GM23338 (cell line): ENCODE data around the gene PARVB. TPM values are rescaled to one million over a fixed set of nuclear protein-coding genes. Genes with fewer than 3 reads are reported as not detected.

Source experiments
- ATAC-seq: fragments of 200-7000 bp; cut with Tn5 transposase; 3 replicates; pipeline ENCODE4 v1.9.1; 2020
- DNase-seq: peaks from one replicate; pipeline ENCODE4 v3.0.0-alpha.2; 2015; ENCODE audit warnings: low spot score
- H2AFZ ChIP-seq: fragments of 200-600 bp; sonication (generic); 2 replicates; pipeline ENCODE4 v1.8.0; 2016; ENCODE audit warnings: antibody characterized with exemption, mild to moderate bottlenecking, moderate library complexity
- H3F3A ChIP-seq: fragments of 200-600 bp; sonication (generic); replicated peaks from 2 replicates; pipeline ENCODE4 v1.8.0; 2017; ENCODE audit warnings: antibody characterized with exemption, mixed run types, low read depth
- H3K27ac ChIP-seq: fragments of 200-600 bp; sonication (generic); 2 replicates; pipeline ENCODE4 v1.6.1; 2016; ENCODE audit warnings: low read depth
- H3K27me3 ChIP-seq: fragments of 200-600 bp; sonication (generic); 2 replicates; pipeline ENCODE4 v1.8.0; 2016; ENCODE audit warnings: mild to moderate bottlenecking, mixed run types, moderate library complexity; ENCODE audit not compliant: insufficient read depth
- H3K36me3 ChIP-seq: fragments of 200-600 bp; sonication (generic); 2 replicates; pipeline ENCODE4 v1.8.0; 2016; ENCODE audit warnings: mild to moderate bottlenecking; ENCODE audit not compliant: insufficient read depth
- H3K4me1 ChIP-seq: fragments of 200-600 bp; sonication (generic); 2 replicates; pipeline ENCODE4 v1.8.0; 2016; ENCODE audit warnings: mild to moderate bottlenecking, moderate library complexity; ENCODE audit not compliant: insufficient read depth
- H3K4me2 ChIP-seq: fragments of 200-600 bp; sonication (generic); 2 replicates; pipeline ENCODE4 v1.7.1; 2017; ENCODE audit warnings: mixed run types
- H3K4me3 ChIP-seq: fragments of 200-600 bp; sonication (generic); 2 replicates; pipeline ENCODE4 v1.6.1; 2016; ENCODE audit warnings: mixed run types
- H3K79me2 ChIP-seq: fragments of 200-600 bp; sonication (generic); replicated peaks from 2 replicates; pipeline ENCODE4 v1.8.0; 2017; ENCODE audit warnings: mild to moderate bottlenecking; ENCODE audit not compliant: insufficient read depth
- H3K9me2 ChIP-seq: fragments of 200-600 bp; sonication (generic); 2 replicates; pipeline ENCODE4 v1.8.0; 2017; ENCODE audit not compliant: insufficient read depth
- H4K20me1 ChIP-seq: fragments of 200-600 bp; sonication (generic); replicated peaks from 2 replicates; pipeline ENCODE4 v1.8.0; 2017; ENCODE audit warnings: mild to moderate bottlenecking; ENCODE audit not compliant: insufficient read depth
- H3K27ac Mint-ChIP-seq: 2 replicates; pipeline ENCODE4 v1.8.0; 2020; ENCODE audit warnings: inconsistent platforms, mild to moderate bottlenecking, moderate library complexity, mixed read lengths
- H3K27me3 Mint-ChIP-seq: 3 replicates; pipeline ENCODE4 v1.8.0; 2022; ENCODE audit warnings: low read depth, mild to moderate bottlenecking, moderate library complexity, mixed read lengths, inconsistent platforms; ENCODE audit not compliant: insufficient read depth, poor library complexity
- H3K36me3 Mint-ChIP-seq: 3 replicates; pipeline ENCODE4 v1.8.0; 2021; ENCODE audit warnings: low read depth, mild to moderate bottlenecking, inconsistent platforms, moderate library complexity, mixed read lengths
- H3K4me1 Mint-ChIP-seq: 3 replicates; pipeline ENCODE4 v1.8.0; 2020; ENCODE audit warnings: mild to moderate bottlenecking, inconsistent platforms, mixed read lengths
- H3K4me3 Mint-ChIP-seq: 3 replicates; pipeline ENCODE4 v1.8.0; 2021; ENCODE audit warnings: moderate library complexity, mild to moderate bottlenecking, inconsistent platforms, mixed read lengths
- H3K9me3 Mint-ChIP-seq: 3 replicates; pipeline ENCODE4 v1.8.0; 2020; ENCODE audit warnings: moderate library complexity, mild to moderate bottlenecking, inconsistent platforms, mixed read lengths
- CREB1 ChIP-seq: fragments of 250-450 bp; sonication (Bioruptor Pico); IDR thresholded peaks from 2 replicates; pipeline ENCODE4 v1.5.0; 2020; ENCODE audit warnings: low read depth, mild to moderate bottlenecking, moderate library complexity
- CTCF ChIP-seq, 2 experiments: fragments of 200-600 bp in 1 of 2; sonication (generic) in 1 of 2; conservative IDR thresholded peaks; 2 replicates each; pipeline versions ENCODE4 v1.5.1 to v1.6.1; 2016 to 2017; ENCODE audit warnings: antibody characterized with exemption in 2 of 2, low read depth in 2 of 2, mild to moderate bottlenecking in 2 of 2, moderate library complexity in 1 of 2
- ETS1 ChIP-seq: IDR thresholded peaks from 2 replicates; pipeline ENCODE4 v1.6.1; 2016; ENCODE audit warnings: antibody characterized with exemption
- EZH2 ChIP-seq: fragments of 200-600 bp; sonication (generic); IDR thresholded peaks from one replicate; pipeline ENCODE4 v1.8.0; 2017; ENCODE audit warnings: antibody characterized with exemption, mild to moderate bottlenecking, low read depth; ENCODE audit not compliant: unreplicated experiment
- EZH2phosphoT487 ChIP-seq: fragments of 200-600 bp; sonication (generic); IDR thresholded peaks from one replicate; pipeline ENCODE4 v1.8.1; 2018; ENCODE audit warnings: antibody characterized with exemption; ENCODE audit not compliant: unreplicated experiment
- JUNB ChIP-seq: IDR thresholded peaks from one replicate; pipeline ENCODE4 v1.6.1; 2016; ENCODE audit warnings: antibody characterized with exemption; ENCODE audit not compliant: unreplicated experiment
- NANOG ChIP-seq: IDR thresholded peaks from 2 replicates; pipeline ENCODE4 v1.6.1; 2016; ENCODE audit warnings: antibody characterized with exemption, borderline replicate concordance
- REST ChIP-seq: IDR thresholded peaks from one replicate; pipeline ENCODE4 v1.6.1; 2018; ENCODE audit warnings: antibody characterized with exemption; ENCODE audit not compliant: unreplicated experiment
- STAT1 ChIP-seq: IDR thresholded peaks from one replicate; pipeline ENCODE4 v1.6.1; 2016; ENCODE audit warnings: antibody characterized with exemption; ENCODE audit not compliant: unreplicated experiment
- ZNF331 ChIP-seq: fragments of 250-450 bp; sonication (Bioruptor Pico); IDR thresholded peaks from 2 replicates; pipeline ENCODE4 v1.5.0; 2020; ENCODE audit warnings: low read depth, mild to moderate bottlenecking, moderate library complexity
- ZNF462 ChIP-seq: fragments of 250-450 bp; sonication (Bioruptor Pico); IDR thresholded peaks from 2 replicates; pipeline ENCODE4 v1.5.0; 2020; ENCODE audit warnings: mild to moderate bottlenecking, moderate library complexity
- polyA plus RNA-seq: library from polyadenylated mRNA; unstranded; fragments of >200 nt; fragmentation: Nextera tagmentation; extraction: Ambion mirVana; gene quantifications from 2 replicates; pipeline ENCODE4 v1.2.1, GENCODE V29; 2016
- total RNA-seq: library from RNA; depleted of rRNA; stranded (reverse); fragments of >200 nt; shearing (Covaris generic); gene quantifications from 2 replicates; pipeline ENCODE4 v1.2.3, GENCODE V29; 2014

The PARVB gene
- total and polyA plus RNA-seq, 2 experiments from 2014 or later = 4.3 to 7.7 TPM

- TF ChIP-seq EZH2 = no peak
- no peak for TF ChIP-seq ZNF462
- TF ChIP-seq ZNF331 (CRISPR knock-in tag) = no peak
- no peak for TF ChIP-seq JUNB
- no peak for TF ChIP-seq EZH2phosphoT487
Measured at GRCh38 chr22:44051358-44051757, 27.3 kb downstream of the PARVB start (continued).

GRCh38 chr22:44051961-44052360 lies 27.9 kb downstream of the PARVB start:
- H3K79me2 ChIP-seq = no peaks in the 10 kb centered on the region
- Mint-ChIP-seq H3K27me3 (peaks cover 8% of the 10 kb centered on the region), H3K4me3 (no peak overlapping the region), H3K27ac (no peak overlapping the region), H3K36me3 (no peaks in the 10 kb centered on the region), H3K4me1 (peaks cover 24% of the 10 kb centered on the region), H3K9me3 (no peaks in the 10 kb centered on the region)
- H3K4me3 ChIP-seq = no peak overlapping the region
- DNase-seq = no peak
- no peaks in the 10 kb centered on the region for H4K20me1 ChIP-seq
- no peaks in the 10 kb centered on the region for H3K27me3 ChIP-seq
- peak; percentile 45 for ATAC-seq
- no peak overlapping the region for H3K27ac ChIP-seq
- H2AFZ ChIP-seq = no peak overlapping the region
- no peaks in the 10 kb centered on the region for H3K36me3 ChIP-seq
- H3K9me2 ChIP-seq = no peaks in the 10 kb centered on the region
- no peaks in the 10 kb centered on the region for H3F3A ChIP-seq
- TF ChIP-seq REST (no peak), ZNF331 (CRISPR knock-in tag) (no peak), JUNB (no peak), EZH2 (no peak), EZH2phosphoT487 (no peak), CREB1 (CRISPR knock-in tag) (no peak), CTCF (conservative IDR thresholded peaks at IDR 0.05; ENCODE audit: low read depth in 2 of 2) (no peak), ETS1 (no peak), STAT1 (no peak), NANOG (no peak)
- peaks cover 6% of the 10 kb centered on the region for H3K4me1 ChIP-seq
- H3K4me2 ChIP-seq = no peak overlapping the region
